Measurements from ENCODE around the gene ARSA. TPM values are rescaled to one million over a fixed set of nuclear protein-coding genes. Genes with fewer than 3 reads are reported as not detected.
"Not testable (repeated sequence)": the region's sequence is repeated elsewhere in the genome, so short reads cannot be mapped to it uniquely, and the experiment has no call there.

ARSA gene
- total and polyA plus RNA-seq, 2 donors, result 10.7 to 63.3 TPM

DNA sequence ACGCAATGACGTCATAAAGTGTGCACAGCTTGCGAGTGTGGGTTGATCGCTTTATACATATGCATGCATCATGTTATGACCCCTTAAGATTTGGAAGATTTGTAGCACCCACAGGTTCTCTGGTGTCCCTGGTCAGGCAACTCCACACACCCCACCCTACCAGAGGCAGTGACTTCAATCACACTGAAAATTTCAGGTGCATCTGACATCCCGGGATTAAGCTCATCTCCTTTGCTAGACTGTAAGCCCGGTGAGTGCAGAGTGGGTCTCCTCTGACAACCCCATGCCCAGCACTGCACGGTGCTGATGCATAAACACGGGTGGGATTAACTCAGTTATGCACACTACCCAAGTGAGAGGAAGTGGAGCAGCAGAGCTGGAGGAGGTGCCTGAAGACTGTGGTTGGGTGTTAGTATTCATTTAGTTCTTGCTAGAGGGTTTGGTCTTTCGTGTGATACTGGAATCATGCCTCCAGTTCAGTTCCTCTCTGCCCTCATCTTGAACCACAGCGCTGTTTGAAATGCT, 6.5 kb downstream of the ARSA start:
- WGBS, result 12% methylated on average over 10 of the region's 10 CpGs
- DNase-seq (ENCODE audit: low read depth in 6 of 9, low spot score in 9 of 9), result peak in 7 of 9 donors; percentile 41 to 84 (median 59)
- H3K27ac ChIP-seq (ENCODE audit: low read depth in 1 of 2, low read length in 1 of 2), result peak overlapping the region; percentile 90 to 94

DNA sequence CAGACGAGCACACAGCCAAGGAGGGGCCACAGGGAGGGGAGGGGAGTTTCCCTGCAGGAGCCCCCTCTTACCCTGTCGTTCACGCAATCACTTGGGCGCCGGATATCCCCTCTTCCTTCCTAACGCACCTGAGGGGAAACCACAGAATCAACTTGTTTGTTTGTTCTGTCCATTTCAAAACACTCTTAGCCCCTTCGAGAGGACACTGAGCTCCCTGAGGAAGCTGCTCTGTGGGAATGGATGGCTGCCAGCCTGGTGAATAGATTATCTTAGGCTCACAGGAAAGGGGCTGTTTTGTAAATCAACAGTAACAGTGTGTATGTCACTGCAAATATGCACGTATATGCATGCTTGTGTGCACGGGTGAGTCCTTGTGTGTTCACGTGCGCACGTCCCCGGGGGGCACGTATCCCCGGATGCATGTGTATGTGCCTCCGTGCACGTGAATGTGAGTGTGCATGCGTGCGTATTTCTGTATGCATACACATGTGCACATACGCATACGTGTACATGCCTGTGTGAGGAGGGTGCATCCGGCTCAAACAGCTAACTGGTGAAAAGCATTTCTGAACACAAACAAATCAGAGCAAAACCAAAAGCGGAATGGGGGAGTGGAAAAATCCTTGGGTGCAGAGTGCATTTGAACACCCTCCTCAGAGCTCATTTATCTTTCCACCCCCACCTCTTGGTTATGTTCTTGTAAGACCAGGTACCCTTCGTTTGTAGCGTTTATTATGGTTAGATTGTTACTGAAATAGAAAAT, 7.2 kb downstream of the ARSA start:
- 2% methylated on average over 25 of the region's 25 CpGs for WGBS

More for the DNA sequence above, 6.5 kb downstream of the ARSA start:
- H3K4me3 ChIP-seq (ENCODE audit: low read length in 2 of 2), result peak overlapping the region; percentile 26 to 51
- H3K36me3 ChIP-seq (ENCODE audit: control insufficient read depth in 2 of 2, insufficient read depth in 2 of 2, low read length in 1 of 2), result peaks cover 0 to 14% of the 10 kb centered on the region in 2 donors
- peaks cover 16 to 38% of the 10 kb centered on the region in 2 donors for H3K4me1 ChIP-seq (ENCODE audit: control insufficient read depth in 2 of 2, insufficient read depth in 2 of 2, low read length in 2 of 2)
- peaks cover 0 to 3% of the 10 kb centered on the region in 2 donors for H3K27me3 ChIP-seq (ENCODE audit: control insufficient read depth in 2 of 2, insufficient read depth in 1 of 2, low read length in 1 of 2)
- no peaks in the 10 kb centered on the region for H3K9me3 ChIP-seq (ENCODE audit: control insufficient read depth in 2 of 2, insufficient read depth in 1 of 2, low read length in 1 of 2)

DNA sequence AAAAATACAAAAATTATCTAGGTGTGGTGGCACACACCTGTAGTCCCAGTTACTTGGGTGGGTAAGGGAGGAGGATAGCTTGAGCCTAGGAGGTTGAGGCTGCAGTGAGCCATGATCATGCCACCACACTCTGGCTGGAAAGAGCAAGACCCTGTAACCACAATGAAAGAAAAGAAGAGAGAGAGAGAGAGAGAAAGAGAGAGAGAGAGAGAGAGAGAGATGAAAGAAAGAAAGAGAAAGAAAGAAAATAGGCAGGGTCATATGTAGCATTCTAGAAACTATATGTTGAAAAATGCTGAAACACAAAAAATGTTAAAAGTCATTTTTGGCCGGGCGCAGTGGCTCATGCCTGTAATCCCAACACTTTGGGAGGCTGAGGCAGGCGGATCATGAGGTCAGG, 13.7 kb downstream of the ARSA start:
- not testable (repeated sequence) for H3K9me3 ChIP-seq (ENCODE audit: control insufficient read depth in 2 of 2, insufficient read depth in 1 of 2, low read length in 1 of 2); DNase-seq (ENCODE audit: low read depth in 6 of 9, low spot score in 9 of 9); H3K36me3 ChIP-seq (ENCODE audit: control insufficient read depth in 2 of 2, insufficient read depth in 2 of 2, low read length in 1 of 2); H3K4me3 ChIP-seq (ENCODE audit: low read length in 2 of 2); H3K4me1 ChIP-seq (ENCODE audit: control insufficient read depth in 2 of 2, insufficient read depth in 2 of 2, low read length in 2 of 2); H3K27ac ChIP-seq (ENCODE audit: low read depth in 1 of 2, low read length in 1 of 2)
- peaks cover 0 to 48% of the 10 kb centered on the region in 2 donors for H3K27me3 ChIP-seq (ENCODE audit: control insufficient read depth in 2 of 2, insufficient read depth in 1 of 2, low read length in 1 of 2)
- WGBS, result 99% methylated on average over 3 of the region's 3 CpGs

More for the DNA sequence above, 7.2 kb downstream of the ARSA start:
- no peaks in the 10 kb centered on the region for H3K9me3 ChIP-seq (ENCODE audit: control insufficient read depth in 2 of 2, insufficient read depth in 1 of 2, low read length in 1 of 2)
- peaks cover 16 to 38% of the 10 kb centered on the region in 2 donors for H3K4me1 ChIP-seq (ENCODE audit: control insufficient read depth in 2 of 2, insufficient read depth in 2 of 2, low read length in 2 of 2)
- peak in 8 of 9 donors; percentile 29 to 95 (median 50) for DNase-seq (ENCODE audit: low read depth in 6 of 9, low spot score in 9 of 9)
- peak overlapping the region; percentile 90 to 94 for H3K27ac ChIP-seq (ENCODE audit: low read depth in 1 of 2, low read length in 1 of 2)
- H3K27me3 ChIP-seq (ENCODE audit: control insufficient read depth in 2 of 2, insufficient read depth in 1 of 2, low read length in 1 of 2), result peaks cover 0 to 3% of the 10 kb centered on the region in 2 donors
- peaks cover 0 to 9% of the 10 kb centered on the region in 2 donors for H3K36me3 ChIP-seq (ENCODE audit: control insufficient read depth in 2 of 2, insufficient read depth in 2 of 2, low read length in 1 of 2)
- peak overlapping the region; percentile 17 to 51 for H3K4me3 ChIP-seq (ENCODE audit: low read length in 2 of 2)

DNA sequence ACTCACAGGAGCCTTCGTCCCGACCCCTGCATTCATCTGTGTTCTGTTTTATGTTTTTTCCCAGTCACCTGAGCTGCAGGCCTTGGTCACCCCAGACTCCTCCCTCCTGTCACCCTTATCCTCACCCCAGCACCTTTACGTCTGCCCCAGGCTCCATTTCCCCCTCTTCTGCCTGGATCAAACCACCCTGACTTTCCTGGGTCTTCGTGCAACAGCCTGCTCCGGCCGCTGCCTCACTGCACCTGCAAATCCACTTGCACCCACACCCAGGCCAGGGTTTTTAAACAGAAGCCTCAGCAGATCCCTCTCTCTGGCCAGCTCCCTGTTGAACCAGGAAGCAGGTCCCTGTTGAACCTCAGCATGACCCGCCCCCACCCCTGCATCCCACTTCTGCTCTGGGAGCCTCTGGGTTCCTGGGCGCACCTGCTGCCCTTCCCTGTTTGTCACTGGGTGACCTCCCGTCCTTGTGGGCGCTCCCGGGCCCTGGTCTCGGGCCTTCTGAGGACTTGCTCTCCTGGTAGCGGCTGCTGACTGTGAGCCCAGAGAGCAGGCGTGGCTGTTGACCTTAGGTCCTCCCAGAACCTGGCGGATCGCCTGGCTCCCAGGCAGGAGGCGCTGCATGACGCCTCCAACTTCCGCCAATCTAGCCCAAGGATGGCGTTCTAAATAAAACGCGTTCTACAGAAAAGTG, 14.5 kb downstream of the ARSA start:
- 91% methylated on average over 22 of the region's 22 CpGs for WGBS
- no peak overlapping the region for H3K4me3 ChIP-seq (ENCODE audit: low read length in 2 of 2)
- H3K36me3 ChIP-seq (ENCODE audit: control insufficient read depth in 2 of 2, insufficient read depth in 2 of 2, low read length in 1 of 2), result no peaks in the 10 kb centered on the region
- H3K27me3 ChIP-seq (ENCODE audit: control insufficient read depth in 2 of 2, insufficient read depth in 1 of 2, low read length in 1 of 2), result peaks cover 0 to 54% of the 10 kb centered on the region in 2 donors
- DNase-seq (ENCODE audit: low read depth in 6 of 9, low spot score in 9 of 9), result no peak
- H3K27ac ChIP-seq (ENCODE audit: low read depth in 1 of 2, low read length in 1 of 2), result no peak overlapping the region
- H3K4me1 ChIP-seq (ENCODE audit: control insufficient read depth in 2 of 2, insufficient read depth in 2 of 2, low read length in 2 of 2), result no peaks in the 10 kb centered on the region
- no peaks in the 10 kb centered on the region for H3K9me3 ChIP-seq (ENCODE audit: control insufficient read depth in 2 of 2, insufficient read depth in 1 of 2, low read length in 1 of 2)

DNA sequence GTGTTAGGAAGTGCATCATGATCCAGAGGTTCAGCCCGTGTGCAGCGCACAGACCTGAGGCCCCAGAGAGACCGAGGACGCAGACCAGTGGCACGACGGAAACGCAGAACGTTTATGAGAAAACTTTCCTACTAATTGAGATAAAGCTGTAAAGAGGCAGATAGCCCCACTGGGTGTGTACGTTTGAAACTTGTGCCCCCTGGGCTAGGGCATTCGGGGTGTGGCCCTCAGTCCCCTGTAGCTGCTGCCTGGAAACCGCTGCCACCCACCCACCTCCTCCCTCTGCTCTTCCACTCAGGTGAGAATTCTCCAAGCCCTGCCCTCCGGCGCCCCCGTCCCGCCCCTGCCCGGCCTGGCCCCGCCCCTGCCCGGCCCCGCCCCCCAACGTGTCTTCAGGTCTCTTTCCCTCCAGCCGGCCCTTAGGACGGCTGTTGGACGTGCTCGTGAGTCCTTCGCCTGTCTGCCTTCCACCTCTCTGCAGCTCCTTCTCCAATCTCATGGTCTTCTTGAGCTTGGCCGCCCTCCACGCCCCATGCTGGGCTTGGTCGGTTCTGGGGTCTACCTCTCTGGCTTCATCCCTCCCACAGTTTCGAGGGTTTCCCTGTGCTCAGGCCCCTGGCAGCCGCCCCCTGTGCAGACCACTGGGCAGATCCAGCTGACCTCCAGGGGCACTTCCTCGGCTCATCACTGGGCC, 15.3 kb downstream of the ARSA start:
- 45% methylated on average over 31 of the region's 31 CpGs for WGBS

DNA sequence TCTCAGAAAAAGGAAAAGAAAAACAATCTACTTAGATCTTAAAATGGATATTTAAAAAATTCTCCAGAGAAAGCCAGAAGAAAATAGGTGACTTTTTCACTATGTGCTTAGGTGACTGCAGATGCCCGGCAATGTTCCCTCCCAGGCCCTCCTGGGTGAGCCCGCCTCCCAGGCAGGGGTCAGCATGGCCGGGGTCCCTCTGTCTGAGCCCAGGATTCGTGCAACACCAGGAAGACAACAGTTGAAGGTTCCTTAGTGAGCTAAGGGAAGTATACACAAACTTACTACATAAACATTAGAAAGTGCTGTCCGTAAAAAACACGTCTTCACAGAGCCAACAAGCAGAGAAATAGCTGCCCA, 15.8 kb downstream of the ARSA start:
- Histone ChIP-seq H3K4me1 (ENCODE audit: control insufficient read depth in 2 of 2, insufficient read depth in 2 of 2, low read length in 2 of 2) (no peaks in the 10 kb centered on the region), H3K27ac (ENCODE audit: low read depth in 1 of 2, low read length in 1 of 2) (no peak overlapping the region), H3K4me3 (ENCODE audit: low read length in 2 of 2) (no peak overlapping the region), H3K9me3 (ENCODE audit: control insufficient read depth in 2 of 2, insufficient read depth in 1 of 2, low read length in 1 of 2) (no peaks in the 10 kb centered on the region), H3K27me3 (ENCODE audit: control insufficient read depth in 2 of 2, insufficient read depth in 1 of 2, low read length in 1 of 2) (peaks cover under 1 to 64% of the 10 kb centered on the region in 2 donors), H3K36me3 (ENCODE audit: control insufficient read depth in 2 of 2, insufficient read depth in 2 of 2, low read length in 1 of 2) (no peaks in the 10 kb centered on the region)
- DNase-seq (ENCODE audit: low read depth in 6 of 9, low spot score in 9 of 9), result no peak
- 75% methylated on average over 6 of the region's 6 CpGs for WGBS

More for the DNA sequence above, 15.3 kb downstream of the ARSA start:
- no peaks in the 10 kb centered on the region for H3K4me1 ChIP-seq (ENCODE audit: control insufficient read depth in 2 of 2, insufficient read depth in 2 of 2, low read length in 2 of 2)
- no peak overlapping the region for H3K4me3 ChIP-seq (ENCODE audit: low read length in 2 of 2)
- no peaks in the 10 kb centered on the region for H3K36me3 ChIP-seq (ENCODE audit: control insufficient read depth in 2 of 2, insufficient read depth in 2 of 2, low read length in 1 of 2)
- no peaks in the 10 kb centered on the region for H3K9me3 ChIP-seq (ENCODE audit: control insufficient read depth in 2 of 2, insufficient read depth in 1 of 2, low read length in 1 of 2)
- DNase-seq (ENCODE audit: low read depth in 6 of 9, low spot score in 9 of 9), result no peak
- peaks cover 0 to 59% of the 10 kb centered on the region in 2 donors for H3K27me3 ChIP-seq (ENCODE audit: control insufficient read depth in 2 of 2, insufficient read depth in 1 of 2, low read length in 1 of 2)
- H3K27ac ChIP-seq (ENCODE audit: low read depth in 1 of 2, low read length in 1 of 2), result no peak overlapping the region

DNA sequence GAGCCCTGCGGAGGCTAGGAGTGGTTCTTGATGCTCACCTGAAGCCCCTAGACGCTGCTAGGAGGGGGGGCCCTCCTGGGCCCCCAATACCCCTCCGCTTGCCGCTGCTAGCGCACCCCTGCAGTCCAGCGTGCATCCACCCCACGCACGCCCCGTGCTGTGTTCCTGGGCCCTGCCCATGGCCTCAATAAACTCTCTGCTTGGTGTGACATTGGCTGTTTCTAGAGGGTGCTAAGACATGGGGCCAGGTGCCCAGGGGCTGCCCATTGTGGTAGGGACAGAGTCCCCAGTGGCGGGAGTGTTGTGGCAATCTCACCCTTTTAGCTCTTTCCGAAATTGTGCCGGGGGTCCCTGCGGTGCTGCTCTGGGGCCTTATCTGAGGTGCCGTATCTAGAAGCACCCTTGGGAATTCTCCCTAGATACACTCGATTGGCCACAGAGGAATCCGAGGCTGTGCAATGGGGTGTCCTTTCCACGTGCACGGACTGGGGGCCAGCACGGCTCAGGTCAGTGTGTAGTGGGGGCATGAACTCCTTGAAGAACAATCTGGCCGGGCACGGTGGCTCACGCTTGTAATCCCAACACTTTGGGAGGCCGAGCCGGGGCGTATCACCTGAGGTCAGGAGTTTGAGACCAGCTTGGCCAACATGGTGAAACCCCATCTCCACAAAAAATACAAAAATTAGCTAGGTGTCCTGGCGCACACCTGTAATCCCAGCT, 16.5 kb downstream of the ARSA start:
- 95% methylated on average over 26 of the region's 26 CpGs for WGBS
- Histone ChIP-seq H3K36me3 (ENCODE audit: control insufficient read depth in 2 of 2, insufficient read depth in 2 of 2, low read length in 1 of 2) (no peaks in the 10 kb centered on the region), H3K4me1 (ENCODE audit: control insufficient read depth in 2 of 2, insufficient read depth in 2 of 2, low read length in 2 of 2) (no peaks in the 10 kb centered on the region), H3K27me3 (ENCODE audit: control insufficient read depth in 2 of 2, insufficient read depth in 1 of 2, low read length in 1 of 2) (peaks cover 4 to 70% of the 10 kb centered on the region in 2 donors), H3K9me3 (ENCODE audit: control insufficient read depth in 2 of 2, insufficient read depth in 1 of 2, low read length in 1 of 2) (no peaks in the 10 kb centered on the region), H3K4me3 (ENCODE audit: low read length in 2 of 2) (no peak overlapping the region), H3K27ac (ENCODE audit: low read depth in 1 of 2, low read length in 1 of 2) (no peak overlapping the region)
- DNase-seq (ENCODE audit: low read depth in 6 of 9, low spot score in 9 of 9), result no peak

DNA sequence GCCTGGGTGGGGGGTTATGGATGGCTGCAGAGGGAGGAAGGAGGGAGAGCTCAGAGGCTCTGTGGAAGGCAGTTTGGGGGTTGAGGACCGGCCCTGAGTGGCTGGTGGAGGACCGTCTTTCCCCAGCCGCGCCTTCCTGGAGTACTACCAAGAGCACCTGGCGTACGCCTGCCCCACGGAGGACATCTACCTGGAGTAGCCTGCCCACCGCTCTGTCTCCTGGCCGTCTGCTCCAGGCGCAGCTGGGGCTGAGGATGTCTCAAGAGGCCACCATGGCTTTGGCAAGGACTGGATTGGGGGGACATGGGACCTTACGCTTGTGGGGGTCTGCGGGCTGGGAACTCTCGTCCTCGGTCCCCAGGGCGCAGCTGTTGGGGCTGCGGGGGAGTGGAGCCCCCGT, 17.4 kb downstream of the ARSA start:
- Histone ChIP-seq H3K4me1 (ENCODE audit: control insufficient read depth in 2 of 2, insufficient read depth in 2 of 2, low read length in 2 of 2) (no peaks in the 10 kb centered on the region), H3K27ac (ENCODE audit: low read depth in 1 of 2, low read length in 1 of 2) (no peak overlapping the region), H3K4me3 (ENCODE audit: low read length in 2 of 2) (no peak overlapping the region), H3K27me3 (ENCODE audit: control insufficient read depth in 2 of 2, insufficient read depth in 1 of 2, low read length in 1 of 2) (peaks cover 6 to 78% of the 10 kb centered on the region in 2 donors), H3K36me3 (ENCODE audit: control insufficient read depth in 2 of 2, insufficient read depth in 2 of 2, low read length in 1 of 2) (no peaks in the 10 kb centered on the region), H3K9me3 (ENCODE audit: control insufficient read depth in 2 of 2, insufficient read depth in 1 of 2, low read length in 1 of 2) (no peaks in the 10 kb centered on the region)
- no peak for DNase-seq (ENCODE audit: low read depth in 6 of 9, low spot score in 9 of 9)
- 93% methylated on average over 17 of the region's 17 CpGs for WGBS
